PFSK-1 (cell line): ENCODE measurements around the gene GPATCH2.

Source experiments
- FOXP2 ChIP-seq: optimal IDR thresholded peaks from 2 replicates; pipeline ENCODE3; 2011; ENCODE audit warnings: borderline replicate concordance, control low read depth, inconsistent platforms; ENCODE audit not compliant: insufficient read depth; ENCODE audit errors: extremely low read length, extremely low read depth
- POLR2AphosphoS5 ChIP-seq: IDR thresholded peaks from 2 replicates; pipeline ENCODE4 v1.6.1; 2012; ENCODE audit warnings: low read depth, mild to moderate bottlenecking, control low read depth, low read length, moderate library complexity
- REST ChIP-seq, 2 experiments: IDR thresholded peaks; 2 replicates each; pipeline versions ENCODE4 v1.6.1 to v1.8.0; 2011 to 2012; ENCODE audit warnings: low read depth in 2 of 2, low read length in 2 of 2, control low read depth in 1 of 2, inconsistent platforms in 1 of 2, mild to moderate bottlenecking in 1 of 2, moderate library complexity in 1 of 2; ENCODE audit not compliant: insufficient read depth in 1 of 2
- SIN3A ChIP-seq: IDR thresholded peaks from 2 replicates; pipeline ENCODE4 v1.6.1; 2012; ENCODE audit warnings: mild to moderate bottlenecking, low read length, moderate library complexity, borderline replicate concordance; ENCODE audit not compliant: insufficient read depth
- TAF1 ChIP-seq: IDR thresholded peaks from 2 replicates; pipeline ENCODE4 v1.6.1; 2012; ENCODE audit warnings: low read length, control low read depth, borderline replicate concordance; ENCODE audit not compliant: insufficient read depth

Gene GPATCH2

GRCh38 chr1:217484871-217485270 lies 146.0 kb downstream of the GPATCH2 start:
- TF ChIP-seq SIN3A (no peak), FOXP2 (no peak), TAF1 (no peak), POLR2AphosphoS5 (no peak), REST (IDR thresholded peaks at IDR 0.05; ENCODE audit: insufficient read depth in 1 of 2, low read depth in 2 of 2, low read length in 2 of 2) (no peak)

- no peak for TF ChIP-seq SIN3A
- TF ChIP-seq TAF1 = no peak
- no peak for TF ChIP-seq REST (IDR thresholded peaks at IDR 0.05; ENCODE audit: insufficient read depth in 1 of 2, low read depth in 2 of 2, low read length in 2 of 2)
- TF ChIP-seq FOXP2 = no peak
- TF ChIP-seq POLR2AphosphoS5 = no peak
Measured at GRCh38 chr1:217482356-217483102, 148.4 kb downstream of the GPATCH2 start.

DNA sequence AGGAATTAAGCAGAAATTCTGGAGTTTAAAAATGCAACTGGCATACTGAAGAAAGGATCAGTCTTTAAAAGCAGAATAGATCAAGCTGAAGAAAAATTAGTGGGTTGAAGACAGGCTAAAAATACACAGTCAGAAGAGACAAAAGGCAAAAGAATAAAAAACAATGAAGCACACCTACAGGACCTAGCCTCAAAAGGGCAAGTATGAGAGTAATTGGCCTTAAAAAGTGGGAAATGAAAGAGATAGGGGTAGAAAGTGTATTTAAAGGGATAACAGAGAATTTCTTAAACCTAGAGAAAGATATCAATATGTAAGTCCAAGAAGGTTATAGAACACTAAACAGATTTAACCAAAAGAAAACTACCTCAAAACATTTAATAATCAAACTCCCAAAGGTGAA lies 152.4 kb downstream of the GPATCH2 start:
- TF ChIP-seq FOXP2 (no peak), SIN3A (no peak), TAF1 (no peak), POLR2AphosphoS5 (no peak), REST (IDR thresholded peaks at IDR 0.05; ENCODE audit: insufficient read depth in 1 of 2, low read depth in 2 of 2, low read length in 2 of 2) (no peak)

GRCh38 chr1:217472915-217473314 lies 158.0 kb downstream of the GPATCH2 start:
- TF ChIP-seq SIN3A = no peak

DNA sequence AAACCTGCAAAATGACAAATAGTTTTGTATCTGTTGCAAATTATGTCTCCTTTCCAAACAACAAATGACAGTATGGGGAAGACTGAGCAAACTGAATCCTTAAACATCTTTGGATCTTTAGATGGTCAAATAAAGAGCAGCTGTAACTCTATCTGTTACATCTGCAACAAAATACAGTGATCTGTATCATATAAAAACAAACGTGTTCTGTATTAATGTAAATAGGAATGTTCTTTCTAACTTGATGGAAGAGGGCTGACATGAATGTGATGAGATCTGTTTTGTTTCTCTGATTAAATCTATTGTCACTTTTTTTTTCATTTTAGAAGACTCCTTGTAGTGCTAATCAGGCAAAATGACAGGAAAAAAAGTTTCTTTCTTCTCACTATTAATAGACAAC lies 159.5 kb downstream of the GPATCH2 start:
- no peak for TF ChIP-seq POLR2AphosphoS5

- TF ChIP-seq POLR2AphosphoS5 = no peak
- TF ChIP-seq TAF1 = no peak
- TF ChIP-seq SIN3A = no peak
- TF ChIP-seq FOXP2 = no peak
- no peak for TF ChIP-seq REST (IDR thresholded peaks at IDR 0.05; ENCODE audit: insufficient read depth in 1 of 2, low read depth in 2 of 2, low read length in 2 of 2)
Measured at GRCh38 chr1:217469983-217470382, 160.9 kb downstream of the GPATCH2 start.
